ENCODE measurements around the gene SLC26A9. TPM values are rescaled to one million over a fixed set of nuclear protein-coding genes. Genes with fewer than 3 reads are reported as not detected.

Gene SLC26A9
- total RNA-seq, 2 donors from 2014 or later: not detected

GRCh38 chr1:205922806-205923205 is 20.4 kb downstream of the SLC26A9 start:
- Histone ChIP-seq H3K4me1 (no peaks in the 10 kb centered on the region), H3K9me3 (no peaks in the 10 kb centered on the region), H3K27ac (no peak overlapping the region), H3K27me3 (no peaks in the 10 kb centered on the region), H3K4me3 (no peak overlapping the region), H3K9ac (ENCODE audit: low read depth in 2 of 2, low read length in 2 of 2) (no peak overlapping the region), H3K36me3 (no peaks in the 10 kb centered on the region)
- DNase-seq: no peak
- TF ChIP-seq CTCF (IDR thresholded peaks at IDR 0.05): no peak
- intact Hi-C loops (cut with DNase I): no loop called here

GRCh38 chr1:205922314-205922713 is 20.9 kb downstream of the SLC26A9 start:
- TF ChIP-seq CTCF (IDR thresholded peaks at IDR 0.05): no peak
- no peak for DNase-seq
- H3K4me1 ChIP-seq: no peaks in the 10 kb centered on the region
- H3K9ac ChIP-seq (ENCODE audit: low read depth in 2 of 2, low read length in 2 of 2): no peak overlapping the region
- no peaks in the 10 kb centered on the region for H3K27me3 ChIP-seq
- intact Hi-C loops (cut with DNase I): no loop called here
- no peak overlapping the region for H3K27ac ChIP-seq
- no peaks in the 10 kb centered on the region for H3K9me3 ChIP-seq
- H3K36me3 ChIP-seq: no peaks in the 10 kb centered on the region
- no peak overlapping the region for H3K4me3 ChIP-seq

DNA sequence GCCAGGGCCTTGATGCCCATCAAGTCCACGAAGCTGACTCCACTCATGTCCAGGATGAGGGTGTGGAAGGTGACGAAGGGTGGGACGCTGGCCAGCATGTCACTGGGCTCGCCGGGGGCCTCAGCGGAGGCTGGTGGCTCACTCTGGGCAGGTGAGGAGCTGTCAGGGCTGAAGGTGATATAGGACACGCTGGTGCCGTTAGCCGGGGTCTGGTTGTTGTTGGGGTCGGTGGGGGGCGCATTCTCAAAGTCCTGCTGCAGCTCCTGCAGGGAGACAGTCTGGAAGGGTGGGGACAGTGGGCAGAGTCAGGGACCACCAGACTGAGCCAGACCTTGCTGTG is 21.7 kb downstream of the SLC26A9 start:
- no peaks in the 10 kb centered on the region for H3K36me3 ChIP-seq
- no peak for DNase-seq
- H3K4me3 ChIP-seq: no peak overlapping the region
- no peaks in the 10 kb centered on the region for H3K9me3 ChIP-seq
- H3K9ac ChIP-seq (ENCODE audit: low read depth in 2 of 2, low read length in 2 of 2): no peak overlapping the region
- no peaks in the 10 kb centered on the region for H3K27me3 ChIP-seq
- H3K27ac ChIP-seq: no peak overlapping the region
- no peaks in the 10 kb centered on the region for H3K4me1 ChIP-seq
- no peak for TF ChIP-seq CTCF (IDR thresholded peaks at IDR 0.05)
- intact Hi-C loops (cut with DNase I): no loop called here

DNA sequence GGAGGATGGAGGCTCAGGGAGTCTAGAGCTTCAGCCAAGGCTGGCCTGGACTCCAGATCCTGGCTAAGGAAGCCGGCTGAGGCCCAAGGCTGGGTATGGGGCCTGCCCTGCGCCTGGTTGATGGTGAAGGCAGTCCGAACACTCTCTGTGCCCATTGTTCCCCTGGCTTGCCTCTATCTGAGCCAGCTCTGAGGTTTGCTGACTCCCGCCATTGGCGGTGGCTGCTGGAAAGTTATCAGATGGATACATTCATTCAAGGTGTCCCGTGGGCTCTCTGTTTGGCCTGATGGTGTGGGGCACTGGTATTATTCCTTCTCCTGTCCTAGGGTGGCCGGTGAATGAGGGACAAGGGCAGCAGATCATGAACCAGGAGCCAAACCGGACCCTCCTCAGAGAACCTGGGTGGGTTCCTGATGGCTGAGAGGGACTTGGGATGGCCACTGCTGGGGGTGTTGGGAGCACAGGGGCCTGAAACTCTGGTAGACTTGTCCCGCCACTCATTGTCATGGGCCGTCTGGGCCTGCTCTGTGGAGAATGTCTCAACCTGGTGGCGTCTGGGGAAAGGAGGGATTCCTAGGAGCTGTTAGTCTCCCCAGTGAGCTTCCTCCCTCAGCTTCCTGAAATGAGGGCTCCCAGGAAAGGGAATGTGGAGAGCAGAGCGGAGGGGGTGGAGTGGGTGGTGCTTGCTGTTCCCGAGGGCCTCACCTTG is 22.2 kb downstream of the SLC26A9 start:
- H3K9me3 ChIP-seq: no peaks in the 10 kb centered on the region
- TF ChIP-seq CTCF (IDR thresholded peaks at IDR 0.05): no peak
- H3K9ac ChIP-seq (ENCODE audit: low read depth in 2 of 2, low read length in 2 of 2): no peak overlapping the region
- H3K4me3 ChIP-seq: no peak overlapping the region
- H3K27ac ChIP-seq: no peak overlapping the region
- H3K27me3 ChIP-seq: no peaks in the 10 kb centered on the region
- intact Hi-C loops (cut with DNase I): no loop called here
- DNase-seq: no peak
- no peaks in the 10 kb centered on the region for H3K4me1 ChIP-seq
- H3K36me3 ChIP-seq: no peaks in the 10 kb centered on the region

- Histone ChIP-seq H3K9ac (ENCODE audit: low read depth in 2 of 2, low read length in 2 of 2) (no peak overlapping the region), H3K4me1 (no peaks in the 10 kb centered on the region), H3K27me3 (no peaks in the 10 kb centered on the region), H3K4me3 (no peak overlapping the region), H3K27ac (no peak overlapping the region), H3K36me3 (no peaks in the 10 kb centered on the region), H3K9me3 (no peaks in the 10 kb centered on the region)
- intact Hi-C loops (cut with DNase I): no loop called here
- no peak for TF ChIP-seq CTCF (IDR thresholded peaks at IDR 0.05)
- no peak for DNase-seq
Measured at GRCh38 chr1:205920159-205920558, 23.1 kb downstream of the SLC26A9 start.

Data from colonic mucosa (tissue), 4 donors.